PC-9 (cell line): Measurements from ENCODE around the gene DNAH11.

Experiments
- EZH2 ChIP-seq: fragments of 200-600 bp; sonication (generic); IDR thresholded peaks from 2 replicates; pipeline ENCODE4 v1.8.0; 2017; ENCODE audit warnings: antibody characterized with exemption, low read depth
- TF ChIP-seq, protein P1 (sequence below): fragments of 200-600 bp; sonication (generic); conservative IDR thresholded peaks from 2 replicates; pipeline ENCODE4 v1.6.1; 2017; ENCODE audit warnings: mixed run types, antibody characterized with exemption, mild to moderate bottlenecking, moderate library complexity

DNA sequence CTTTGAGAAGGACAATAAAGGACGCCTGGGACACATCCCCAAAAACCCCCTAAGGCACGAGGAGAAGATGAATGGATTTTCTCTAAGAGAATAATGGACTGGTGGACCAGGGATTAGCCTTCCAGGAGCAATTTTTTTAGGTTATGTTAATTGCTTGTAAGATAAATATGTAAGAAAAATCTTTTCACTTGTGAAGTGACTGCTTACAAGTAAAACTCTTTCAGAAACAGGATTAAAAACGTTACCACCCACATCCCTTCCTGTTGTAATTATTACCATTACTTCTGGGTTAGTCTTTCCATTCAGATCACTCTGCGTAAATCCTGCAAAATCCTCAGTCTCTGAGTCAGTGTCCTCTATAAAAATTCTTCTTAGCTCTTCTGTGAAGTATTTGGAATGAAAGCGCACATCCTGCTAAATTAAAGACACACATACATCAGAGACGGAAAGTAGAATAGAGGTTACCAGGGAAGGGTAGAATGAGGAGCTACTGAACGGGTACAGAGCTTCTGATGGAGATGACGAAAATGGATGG, 368.6 kb downstream of the DNAH11 start:
- TF ChIP-seq, protein P1, sequence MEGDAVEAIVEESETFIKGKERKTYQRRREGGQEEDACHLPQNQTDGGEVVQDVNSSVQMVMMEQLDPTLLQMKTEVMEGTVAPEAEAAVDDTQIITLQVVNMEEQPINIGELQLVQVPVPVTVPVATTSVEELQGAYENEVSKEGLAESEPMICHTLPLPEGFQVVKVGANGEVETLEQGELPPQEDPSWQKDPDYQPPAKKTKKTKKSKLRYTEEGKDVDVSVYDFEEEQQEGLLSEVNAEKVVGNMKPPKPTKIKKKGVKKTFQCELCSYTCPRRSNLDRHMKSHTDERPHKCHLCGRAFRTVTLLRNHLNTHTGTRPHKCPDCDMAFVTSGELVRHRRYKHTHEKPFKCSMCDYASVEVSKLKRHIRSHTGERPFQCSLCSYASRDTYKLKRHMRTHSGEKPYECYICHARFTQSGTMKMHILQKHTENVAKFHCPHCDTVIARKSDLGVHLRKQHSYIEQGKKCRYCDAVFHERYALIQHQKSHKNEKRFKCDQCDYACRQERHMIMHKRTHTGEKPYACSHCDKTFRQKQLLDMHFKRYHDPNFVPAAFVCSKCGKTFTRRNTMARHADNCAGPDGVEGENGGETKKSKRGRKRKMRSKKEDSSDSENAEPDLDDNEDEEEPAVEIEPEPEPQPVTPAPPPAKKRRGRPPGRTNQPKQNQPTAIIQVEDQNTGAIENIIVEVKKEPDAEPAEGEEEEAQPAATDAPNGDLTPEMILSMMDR = no peak
- TF ChIP-seq EZH2 = no peak
